Suprapubic skin (tissue), 4 donors: ENCODE measurements around the gene VSTM2B. TPM values are rescaled to one million over a fixed set of nuclear protein-coding genes. Genes with fewer than 3 reads are reported as not detected.

Experiments
- DNase-seq, 2 donors: peaks; one replicate each; pipeline ENCODE4 v3.0.0-alpha.2; 2019; ENCODE audit warnings: low spot score in 2 of 2
- H3K27ac ChIP-seq: fragments of 200-600 bp; sonication (generic); one replicate; pipeline ENCODE4 v1.5.1; 2019
- H3K27me3 ChIP-seq: fragments of 200-600 bp; sonication (generic); one replicate; pipeline ENCODE4 v1.5.1; 2019
- H3K36me3 ChIP-seq: fragments of 200-600 bp; sonication (generic); one replicate; pipeline ENCODE4 v1.5.1; 2019
- H3K4me1 ChIP-seq: fragments of 200-600 bp; sonication (generic); one replicate; pipeline ENCODE4 v1.5.1; 2019
- H3K4me3 ChIP-seq: fragments of 200-600 bp; sonication (generic); one replicate; pipeline ENCODE4 v1.5.1; 2019; ENCODE audit warnings: mild to moderate bottlenecking
- H3K9me3 ChIP-seq: fragments of 200-600 bp; sonication (generic); one replicate; pipeline ENCODE4 v1.5.1; 2019
- CTCF ChIP-seq, 2 donors: fragments of 200-600 bp in 1 of 2; fragments of 450-650 bp in 1 of 2; sonication (generic) in 1 of 2; IDR thresholded peaks; one replicate each; pipeline ENCODE4 v1.5.1; 2016 to 2019; ENCODE audit warnings: antibody characterized with exemption in 2 of 2, mild to moderate bottlenecking in 1 of 2, moderate library complexity in 1 of 2
- EP300 ChIP-seq: sonication (generic); formaldehyde crosslinking; IDR thresholded peaks from one replicate; pipeline ENCODE4 v1.6.1; 2017; ENCODE audit warnings: antibody characterized with exemption
- POLR2A ChIP-seq, 2 donors: fragments of 450-650 bp; IDR thresholded peaks; one replicate each; pipeline ENCODE4 v1.6.1; 2017; ENCODE audit warnings: antibody characterized with exemption in 2 of 2, mild to moderate bottlenecking in 2 of 2, moderate library complexity in 2 of 2
- POLR2AphosphoS5 ChIP-seq, 3 donors: sonication (generic); formaldehyde crosslinking; IDR thresholded peaks; one replicate each; pipeline ENCODE4 v1.6.1; 2017; ENCODE audit warnings: antibody characterized with exemption in 3 of 3
- WGBS: methylation state at CpG from one replicate; pipeline ENCODE4 v1.1.5; 2018; 5-methylcytosine and 5-hydroxymethylcytosine counted together
- total RNA-seq, 4 donors: library from RNA; depleted of rRNA; stranded (reverse); fragments of >200 nt; gene quantifications; one replicate each; pipeline ENCODE4 v1.1.0, GENCODE V29; 2016

Gene VSTM2B
- total RNA-seq, 4 donors from 2014 or later, result not detected

- 74% methylated on average over 5 of the region's 5 CpGs for WGBS
- H3K4me3 ChIP-seq, result no peak overlapping the region
Observed at GRCh38 chr19:29519146-29519545, 6.6 kb upstream of the VSTM2B start.

DNA sequence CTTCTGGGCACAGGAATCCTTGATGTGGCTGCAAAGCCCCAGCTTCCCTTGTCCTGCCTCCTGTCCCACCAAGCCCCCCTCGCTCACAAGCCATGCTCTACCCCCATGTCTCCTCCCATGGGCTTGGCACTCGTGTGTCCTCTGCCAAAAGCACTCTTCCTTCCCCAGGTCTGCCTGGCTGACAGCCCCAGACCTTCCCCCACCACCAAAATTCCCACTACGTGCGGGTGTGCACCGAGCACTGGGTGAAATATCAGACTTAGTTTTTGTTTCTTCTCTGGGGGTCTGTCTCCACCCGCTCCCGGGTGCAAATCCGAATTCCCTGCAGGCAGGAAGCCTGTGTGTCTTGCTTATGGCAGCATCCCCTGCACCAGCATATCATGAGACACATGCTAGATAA is 5.9 kb upstream of the VSTM2B start:
- no peak for DNase-seq
- H3K4me1 ChIP-seq, result peaks cover under 1% of the 10 kb centered on the region
- peaks cover 72% of the 10 kb centered on the region for H3K27me3 ChIP-seq
- TF ChIP-seq EP300, result no peak
- no peak for TF ChIP-seq POLR2AphosphoS5 (IDR thresholded peaks at IDR 0.05)
- no peak for TF ChIP-seq POLR2A (IDR thresholded peaks at IDR 0.05)
- TF ChIP-seq CTCF (IDR thresholded peaks at IDR 0.05), result no peak
- no peak overlapping the region for H3K27ac ChIP-seq
- 63% methylated on average over 8 of the region's 8 CpGs for WGBS
- H3K9me3 ChIP-seq, result no peaks in the 10 kb centered on the region
- no peak overlapping the region for H3K4me3 ChIP-seq
- no peaks in the 10 kb centered on the region for H3K36me3 ChIP-seq

More at GRCh38 chr19:29519146-29519545, 6.6 kb upstream of the VSTM2B start:
- DNase-seq, result no peak
- H3K4me1 ChIP-seq, result no peaks in the 10 kb centered on the region
- H3K9me3 ChIP-seq, result no peaks in the 10 kb centered on the region
- H3K27me3 ChIP-seq, result peaks cover 65% of the 10 kb centered on the region
- TF ChIP-seq POLR2AphosphoS5 (IDR thresholded peaks at IDR 0.05), result no peak
- TF ChIP-seq POLR2A (IDR thresholded peaks at IDR 0.05), result no peak
- TF ChIP-seq EP300, result no peak
- TF ChIP-seq CTCF (IDR thresholded peaks at IDR 0.05), result no peak
- no peak overlapping the region for H3K27ac ChIP-seq
- no peaks in the 10 kb centered on the region for H3K36me3 ChIP-seq

- no peak for TF ChIP-seq POLR2AphosphoS5 (IDR thresholded peaks at IDR 0.05)
- no peak for TF ChIP-seq POLR2A (IDR thresholded peaks at IDR 0.05)
- TF ChIP-seq EP300, result no peak
- TF ChIP-seq CTCF (IDR thresholded peaks at IDR 0.05), result no peak
- Histone ChIP-seq H3K36me3 (no peaks in the 10 kb centered on the region), H3K4me3 (no peak overlapping the region), H3K27me3 (peaks cover 77% of the 10 kb centered on the region), H3K4me1 (peaks cover 5% of the 10 kb centered on the region), H3K27ac (no peak overlapping the region), H3K9me3 (no peaks in the 10 kb centered on the region)
- 44% methylated on average over 2 of the region's 7 CpGs for WGBS
- no peak for DNase-seq
Observed at GRCh38 chr19:29520390-29520789, 5.4 kb upstream of the VSTM2B start.

DNA sequence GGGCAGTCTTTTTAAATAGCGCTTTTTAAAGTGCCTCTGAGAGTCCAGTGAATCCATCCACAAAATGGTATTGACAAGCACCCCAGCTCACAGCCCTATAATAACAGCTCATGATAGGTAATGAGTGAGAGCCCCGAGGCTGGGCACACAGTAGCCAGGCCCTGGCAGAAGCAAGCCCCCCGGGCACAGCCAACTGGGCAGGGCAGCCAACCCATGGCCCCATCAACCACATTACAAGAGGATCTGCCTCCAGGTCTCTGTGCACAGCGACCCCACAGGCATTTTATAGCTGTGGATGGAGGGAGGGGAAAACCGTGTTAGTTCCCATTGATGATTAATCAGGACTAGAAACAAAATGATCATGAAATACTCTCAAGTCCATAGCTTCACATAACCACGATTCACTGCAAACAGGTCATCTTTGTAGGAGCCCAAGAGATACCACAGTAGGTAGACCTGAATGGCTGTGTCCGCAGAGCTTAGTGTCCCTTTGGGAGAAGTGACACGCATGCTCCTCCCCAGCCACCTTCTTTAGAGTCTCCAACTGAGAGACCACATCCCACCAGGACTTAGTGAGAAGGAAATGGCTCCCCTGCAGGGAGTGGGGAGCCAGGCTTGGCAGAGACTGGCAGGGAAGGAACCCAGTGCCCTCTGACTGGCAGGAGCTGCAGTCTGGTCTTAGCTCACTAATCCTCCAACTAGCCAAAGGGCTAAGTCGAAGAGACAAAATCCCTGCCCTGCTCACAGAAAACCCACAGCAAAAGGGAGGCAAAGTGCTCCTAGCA is 4.3 kb upstream of the VSTM2B start:
- DNase-seq, result no peak
- H3K9me3 ChIP-seq, result no peaks in the 10 kb centered on the region
- H3K27ac ChIP-seq, result no peak overlapping the region
- peaks cover 88% of the 10 kb centered on the region for H3K27me3 ChIP-seq
- no peaks in the 10 kb centered on the region for H3K36me3 ChIP-seq
- peaks cover 16% of the 10 kb centered on the region for H3K4me1 ChIP-seq
- WGBS, result 73% methylated on average over 6 of the region's 9 CpGs
- no peak overlapping the region for H3K4me3 ChIP-seq
- TF ChIP-seq EP300 (no peak), POLR2AphosphoS5 (IDR thresholded peaks at IDR 0.05) (no peak), POLR2A (IDR thresholded peaks at IDR 0.05) (no peak), CTCF (IDR thresholded peaks at IDR 0.05) (no peak)

DNA sequence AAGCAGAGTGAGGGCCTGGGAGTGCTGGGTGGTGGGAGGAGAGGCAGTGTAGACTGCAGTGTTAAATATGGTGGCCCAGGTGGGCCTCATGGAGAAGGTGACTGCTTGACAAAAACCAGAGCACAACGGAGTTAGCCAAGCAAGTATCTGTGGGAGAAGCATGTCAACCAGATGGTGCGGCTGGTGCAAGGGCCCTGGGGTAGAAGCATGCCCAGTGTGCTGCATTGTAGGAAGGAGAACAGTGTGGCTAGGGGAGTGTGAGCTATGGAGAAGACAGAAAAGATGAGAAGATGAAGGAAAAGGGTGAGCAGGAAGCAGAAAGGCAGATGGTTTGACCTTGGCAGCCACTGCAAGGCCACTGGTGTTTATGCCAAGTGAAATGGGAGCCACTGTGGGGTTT is 2.2 kb upstream of the VSTM2B start:
- H3K27ac ChIP-seq, result no peak overlapping the region
- no peaks in the 10 kb centered on the region for H3K36me3 ChIP-seq
- H3K27me3 ChIP-seq, result peaks cover 93% of the 10 kb centered on the region
- H3K9me3 ChIP-seq, result no peaks in the 10 kb centered on the region
- H3K4me1 ChIP-seq, result peaks cover 35% of the 10 kb centered on the region
- TF ChIP-seq POLR2AphosphoS5 (IDR thresholded peaks at IDR 0.05), result no peak
- TF ChIP-seq POLR2A (IDR thresholded peaks at IDR 0.05), result no peak
- TF ChIP-seq EP300, result no peak
- no peak for TF ChIP-seq CTCF (IDR thresholded peaks at IDR 0.05)
- 83% methylated on average over 2 of the region's 2 CpGs for WGBS
- no peak for DNase-seq
- no peak overlapping the region for H3K4me3 ChIP-seq
